H1 (cell line): ENCODE results near the gene PLXNA4. TPM values are rescaled to one million over a fixed set of nuclear protein-coding genes. Genes with fewer than 3 reads are reported as not detected.

Experiments
- BACH1 ChIP-seq: IDR thresholded peaks from 2 replicates; pipeline ENCODE4 v1.6.1; 2012; ENCODE audit warnings: low read length, improper control_type of control experiment
- CEBPB ChIP-seq: IDR thresholded peaks from 2 replicates; pipeline ENCODE4 v1.6.1; 2012; ENCODE audit warnings: low read depth, low read length
- GTF2F1 ChIP-seq: IDR thresholded peaks from 2 replicates; pipeline ENCODE4 v1.6.1; 2012; ENCODE audit warnings: low read depth, low read length, improper control_type of control experiment, borderline replicate concordance
- KDM5A ChIP-seq: fragments of 200-600 bp; IDR thresholded peaks from 2 replicates; pipeline ENCODE4 v1.7.1; 2012; ENCODE audit warnings: mild to moderate bottlenecking, low read length, inconsistent platforms, mixed read lengths
- PHF8 ChIP-seq: fragments of 200-600 bp; sonication (generic); conservative IDR thresholded peaks from 2 replicates; pipeline ENCODE4 v1.7.1; 2012; ENCODE audit warnings: low read depth, mild to moderate bottlenecking, inconsistent platforms, low read length, moderate library complexity
- SAP30 ChIP-seq: fragments of 300-600 bp; sonication (generic); IDR thresholded peaks from 2 replicates; pipeline ENCODE4 v1.7.1; 2012; ENCODE audit warnings: low read length, moderate library complexity, mild to moderate bottlenecking, inconsistent platforms; ENCODE audit not compliant: insufficient read depth, insufficient replicate concordance
- polyA plus RNA-seq, 7 experiments: library from polyadenylated mRNA; depleted of rRNA in 3 of 7; stranded (reverse) in 5 of 7; unstranded in 2 of 7; fragments of >200 nt in 5 of 7; fragments of 200-250 nt in 2 of 7; gene quantifications; 1 replicate in 5 of 7; 2 replicates in 1 of 7; 4 replicates in 1 of 7; pipeline versions ENCODE4 v1.2.1 to v1.2.3, GENCODE V29; 2011 to 2013; ENCODE audit warnings: missing spikeins in 2 of 7, mixed read lengths in 2 of 7
- total RNA-seq: library from RNA; stranded (reverse); fragmentation: NEBNext Ultra II Directional; extraction: Animal tissue kit (Norgen Biotek cat#: 25700); gene quantifications from 2 replicates; pipeline ENCODE4 v1.2.1, GENCODE V29; 2021

Gene PLXNA4
- total and polyA plus RNA-seq, 2 of the 8 experiments (the other 6 are each of a cell fraction or from before 2014, with no cell fraction given): 0.76 to 0.79 TPM

- TF ChIP-seq GTF2F1: no peak
- no peak for TF ChIP-seq SAP30
- no peak for TF ChIP-seq BACH1
- no peak for TF ChIP-seq KDM5A
- TF ChIP-seq PHF8: no peak
- no peak for TF ChIP-seq CEBPB
These were observed 427.4 kb downstream of the PLXNA4 start (continued) for GRCh38 chr7:132148876-132149275.
